Mononuclear cell (primary cell): ENCODE data around the gene REST. TPM values are rescaled to one million over a fixed set of nuclear protein-coding genes. Genes with fewer than 3 reads are reported as not detected.
"Not testable (repeated sequence)": the region's sequence is repeated elsewhere in the genome, so short reads cannot be mapped to it uniquely, and the experiment has no call there.

Source experiments
- H3K27me3 ChIP-seq: 2 replicates; pipeline ENCODE4 v1.6.0; 2011; ENCODE audit warnings: low read length, control low read depth; ENCODE audit not compliant: insufficient read depth
- H3K4me1 ChIP-seq: 2 replicates; pipeline ENCODE4 v1.5.1; 2011; ENCODE audit warnings: mild to moderate bottlenecking, low read length, control low read depth; ENCODE audit not compliant: insufficient read depth
- H3K4me3 ChIP-seq: 2 replicates; pipeline ENCODE4 v1.5.1; 2011; ENCODE audit warnings: mild to moderate bottlenecking, low read length, moderate library complexity
- H3K9me3 ChIP-seq: 2 replicates; pipeline ENCODE4 v1.5.1; 2011; ENCODE audit warnings: low read depth, mild to moderate bottlenecking, control low read depth, low read length
- total RNA-seq: library from RNA; depleted of rRNA; stranded (reverse); fragments of >200 nt; gene quantifications from one replicate; pipeline ENCODE4 v1.2.3, GENCODE V29; 2012

REST gene
- total RNA-seq, 1 donor = 65.8 TPM

DNA sequence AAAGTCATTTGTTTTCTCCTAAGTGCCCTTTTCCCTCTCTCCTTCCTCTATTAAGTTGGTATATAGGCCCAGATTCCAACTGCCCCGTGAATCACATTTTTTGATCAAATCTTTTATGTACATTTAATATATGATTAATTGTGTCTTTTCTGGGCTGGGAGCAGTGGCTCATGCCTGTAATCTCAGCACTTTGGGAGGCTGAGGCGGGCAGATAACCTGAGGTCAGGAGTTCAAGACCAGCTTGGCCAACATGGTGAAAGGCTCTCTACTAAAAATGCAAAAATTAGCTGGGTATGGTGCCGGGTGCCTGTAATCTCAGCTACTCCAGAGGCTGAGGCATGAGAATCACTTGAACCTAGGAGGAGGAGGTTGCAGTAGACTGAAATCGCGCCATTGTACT lies 7.5 kb upstream of the REST start:
- not testable (repeated sequence) for H3K9me3 ChIP-seq, H3K4me1 ChIP-seq, H3K4me3 ChIP-seq, H3K27me3 ChIP-seq

DNA sequence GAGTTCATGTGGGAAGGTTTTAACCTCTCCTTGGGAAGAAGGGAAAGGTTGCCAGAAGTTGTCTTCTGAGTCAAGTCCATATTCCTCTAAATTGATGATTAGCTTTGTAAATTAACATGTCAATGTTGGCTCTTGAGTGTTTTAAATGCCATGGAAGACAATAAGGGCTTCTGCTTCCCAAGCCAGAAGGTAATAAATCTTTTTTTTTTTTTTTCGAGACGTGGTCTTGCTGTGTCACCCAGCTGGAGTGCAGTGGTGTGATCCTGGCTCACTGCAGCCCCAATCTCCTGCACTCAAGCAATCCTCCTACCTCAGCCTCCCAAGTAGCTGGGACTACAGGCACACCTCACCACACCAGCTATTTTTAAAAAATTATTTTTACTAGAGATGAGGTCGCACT lies 5.0 kb upstream of the REST start:
- H3K27me3 ChIP-seq = no peaks in the 10 kb centered on the region
- H3K4me1 ChIP-seq = peaks cover 12% of the 10 kb centered on the region
- no peak overlapping the region for H3K4me3 ChIP-seq
- H3K9me3 ChIP-seq = no peaks in the 10 kb centered on the region

DNA sequence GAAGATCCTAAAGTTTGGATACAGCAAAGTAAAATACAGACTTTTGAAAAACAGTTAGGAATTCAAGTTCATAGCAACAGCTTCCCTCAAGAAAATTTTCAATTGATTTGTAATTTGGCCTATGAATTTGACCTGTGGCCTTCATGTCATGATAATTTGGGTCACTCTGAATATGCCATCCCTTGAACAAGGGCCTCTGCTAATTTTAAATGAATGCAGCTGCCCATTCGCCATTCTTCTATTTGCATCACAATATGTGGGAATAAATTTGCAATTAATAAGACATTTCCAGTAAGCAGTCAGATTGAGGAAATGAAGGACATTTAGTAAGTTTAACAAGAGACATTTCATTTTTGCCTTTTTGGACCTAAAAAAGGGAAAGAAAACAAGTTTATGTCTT lies 1.9 kb upstream of the REST start:
- Histone ChIP-seq H3K9me3 (no peaks in the 10 kb centered on the region), H3K4me3 (no peak overlapping the region), H3K4me1 (peaks cover 26% of the 10 kb centered on the region), H3K27me3 (no peaks in the 10 kb centered on the region)

DNA sequence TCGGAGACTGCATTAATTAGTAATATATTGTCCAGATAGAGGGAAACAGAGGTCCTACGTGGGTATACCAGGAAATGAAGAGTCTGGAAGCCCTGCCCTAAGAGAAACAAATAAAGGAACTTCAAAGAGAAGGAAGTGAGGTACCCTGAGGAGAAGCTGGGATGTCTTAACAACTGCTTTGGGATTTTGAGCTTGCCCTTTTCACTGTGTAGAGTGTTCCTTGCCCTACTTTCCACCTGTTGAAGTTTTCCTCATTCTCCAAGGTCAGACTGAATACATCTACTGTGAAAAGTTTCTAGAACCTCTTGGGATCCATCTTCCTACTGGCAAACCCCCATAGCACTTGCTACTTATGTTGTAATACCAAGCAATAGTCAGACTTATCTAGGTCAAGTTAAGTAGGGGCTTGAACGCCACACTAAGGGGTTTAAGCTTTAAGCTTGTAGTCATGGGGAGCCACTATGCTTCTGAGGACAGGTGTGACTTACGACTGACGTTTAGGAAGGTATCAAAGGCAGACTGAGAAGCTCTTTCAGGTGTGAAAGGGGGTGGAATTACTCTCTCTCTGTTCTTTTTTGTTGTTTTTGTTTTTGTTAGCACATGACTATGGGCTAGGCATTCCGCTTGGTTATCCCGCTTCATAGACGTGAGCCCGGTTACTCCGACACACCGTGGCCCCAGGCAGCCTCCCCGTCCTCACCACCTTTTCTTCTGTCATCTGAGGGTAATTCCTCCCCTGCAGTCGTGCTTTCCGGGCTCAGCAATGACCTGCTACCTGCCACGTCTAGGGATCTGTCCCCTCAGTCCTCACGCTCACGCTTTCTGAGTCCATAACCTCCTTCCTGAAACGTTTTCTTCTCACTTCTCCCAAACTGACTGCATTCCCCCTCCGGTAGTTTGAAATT lies 959 bp upstream of the REST start:
- no peaks in the 10 kb centered on the region for H3K9me3 ChIP-seq
- H3K4me3 ChIP-seq = peak overlapping the region; percentile 68
- no peaks in the 10 kb centered on the region for H3K27me3 ChIP-seq
- H3K4me1 ChIP-seq = peaks cover 35% of the 10 kb centered on the region

DNA sequence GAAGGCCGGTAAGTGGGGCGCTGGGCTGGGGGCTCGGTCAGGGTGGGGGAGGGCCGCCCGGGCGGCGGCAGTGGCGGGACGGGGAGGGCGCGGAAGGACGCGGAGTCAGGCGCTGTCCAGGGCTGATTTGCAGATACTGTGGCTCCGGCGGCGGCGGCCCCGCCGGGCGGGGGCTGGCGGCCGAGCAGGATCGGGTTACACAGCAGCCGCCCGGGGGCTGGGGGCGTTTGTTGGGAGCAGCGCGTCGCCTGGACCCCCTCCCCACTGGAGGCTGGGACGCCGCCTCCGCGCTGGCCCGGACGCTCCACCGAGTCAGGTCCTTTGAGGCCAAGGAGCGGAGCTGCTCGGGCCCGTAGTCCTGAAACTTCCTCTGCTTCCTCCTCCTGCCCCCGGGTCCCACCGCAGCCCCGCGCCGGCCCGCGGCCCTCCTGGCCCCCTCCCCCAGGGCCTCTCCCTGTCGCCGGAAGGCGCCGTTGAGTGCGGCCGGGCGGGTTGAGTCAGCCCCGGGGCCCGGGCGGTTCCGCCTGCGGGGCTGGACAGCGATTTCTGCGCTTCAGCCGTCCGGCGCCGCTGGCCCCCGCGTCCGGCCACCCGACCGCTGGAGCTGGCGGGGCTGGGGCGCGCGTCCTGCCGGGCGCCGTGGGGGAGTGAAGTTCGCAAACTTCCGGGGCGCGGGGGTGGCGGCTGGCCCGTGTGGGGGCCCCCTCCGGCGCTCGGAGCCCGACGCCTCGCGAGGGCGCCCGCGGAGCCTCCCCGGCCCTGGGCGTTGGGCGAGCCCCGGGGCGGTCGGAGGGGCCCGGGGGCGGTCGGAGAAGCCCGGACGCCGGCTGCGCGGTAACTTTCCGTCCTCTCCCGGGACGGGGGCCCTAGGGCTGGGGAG lies 746 bp downstream of the REST start:
- Histone ChIP-seq H3K9me3 (no peaks in the 10 kb centered on the region), H3K4me1 (peaks cover 48% of the 10 kb centered on the region), H3K4me3 (peak overlapping the region; percentile 68), H3K27me3 (no peaks in the 10 kb centered on the region)

DNA sequence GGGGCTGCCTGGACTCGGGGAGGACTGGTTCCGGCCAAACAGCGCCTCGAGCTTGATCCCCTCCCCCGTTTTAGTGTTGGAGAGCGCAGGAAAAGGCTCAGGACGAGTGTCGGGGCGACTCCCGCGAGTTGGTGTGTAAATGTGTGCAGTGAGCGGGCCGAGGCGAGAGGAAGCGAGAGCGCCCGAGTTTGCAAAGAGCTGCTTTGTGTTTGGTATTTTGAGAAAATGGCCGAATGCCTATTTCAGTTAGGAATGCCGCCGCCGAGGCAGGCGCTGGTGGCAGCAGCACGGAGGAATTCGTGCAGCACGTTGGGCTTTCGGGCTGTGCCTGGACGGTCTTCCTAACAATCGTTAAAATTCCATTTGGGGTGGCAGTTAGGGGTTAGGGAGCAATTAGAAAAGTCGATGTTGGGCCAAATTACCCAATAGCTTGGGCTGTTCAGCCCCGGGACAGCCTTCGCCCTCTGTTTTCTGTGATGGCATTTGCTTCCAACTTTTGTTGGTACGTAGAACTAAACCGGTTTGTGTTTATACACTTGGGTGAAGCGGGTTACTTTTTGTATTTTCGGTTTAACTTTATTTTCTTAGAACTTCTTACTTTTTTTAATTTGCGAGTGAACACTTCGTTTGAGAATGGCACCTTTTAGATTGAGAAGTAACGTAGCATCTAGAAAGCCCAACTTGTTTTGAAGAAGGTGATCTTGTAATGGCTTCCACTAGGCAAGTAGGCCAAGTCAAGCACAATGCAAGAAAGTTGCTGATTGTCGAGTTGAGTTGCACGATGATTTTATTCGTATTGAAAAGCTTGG lies 1.6 kb downstream of the REST start:
- Histone ChIP-seq H3K9me3 (no peaks in the 10 kb centered on the region), H3K27me3 (no peaks in the 10 kb centered on the region), H3K4me3 (peak overlapping the region; percentile 68), H3K4me1 (peaks cover 57% of the 10 kb centered on the region)

DNA sequence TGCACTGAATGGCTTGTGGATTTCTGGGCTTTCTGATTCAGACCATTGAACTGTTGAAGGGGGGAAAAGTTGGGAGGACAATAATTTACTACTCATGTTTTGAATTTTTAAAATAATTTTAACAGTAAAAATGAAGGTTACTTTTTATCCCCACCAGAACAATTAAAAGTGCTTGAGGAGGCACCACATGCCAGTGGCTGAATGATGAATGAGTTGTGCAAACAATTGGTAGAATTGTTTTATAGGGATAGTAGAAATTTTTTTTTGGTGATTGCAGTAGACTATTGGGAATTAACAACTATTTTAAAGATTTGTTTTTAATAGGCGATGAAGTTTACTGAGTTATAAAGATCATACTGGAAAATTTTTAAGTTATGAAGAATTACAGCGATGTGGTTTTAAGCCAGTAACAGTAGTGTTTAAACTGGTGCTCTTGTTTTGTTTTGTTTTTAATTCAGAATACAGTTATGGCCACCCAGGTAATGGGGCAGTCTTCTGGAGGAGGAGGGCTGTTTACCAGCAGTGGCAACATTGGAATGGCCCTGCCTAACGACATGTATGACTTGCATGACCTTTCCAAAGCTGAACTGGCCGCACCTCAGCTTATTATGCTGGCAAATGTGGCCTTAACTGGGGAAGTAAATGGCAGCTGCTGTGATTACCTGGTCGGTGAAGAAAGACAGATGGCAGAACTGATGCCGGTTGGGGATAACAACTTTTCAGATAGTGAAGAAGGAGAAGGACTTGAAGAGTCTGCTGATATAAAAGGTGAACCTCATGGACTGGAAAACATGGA lies 2.7 kb downstream of the REST start:
- H3K9me3 ChIP-seq = no peaks in the 10 kb centered on the region
- H3K27me3 ChIP-seq = no peaks in the 10 kb centered on the region
- no peak overlapping the region for H3K4me3 ChIP-seq
- peaks cover 66% of the 10 kb centered on the region for H3K4me1 ChIP-seq

DNA sequence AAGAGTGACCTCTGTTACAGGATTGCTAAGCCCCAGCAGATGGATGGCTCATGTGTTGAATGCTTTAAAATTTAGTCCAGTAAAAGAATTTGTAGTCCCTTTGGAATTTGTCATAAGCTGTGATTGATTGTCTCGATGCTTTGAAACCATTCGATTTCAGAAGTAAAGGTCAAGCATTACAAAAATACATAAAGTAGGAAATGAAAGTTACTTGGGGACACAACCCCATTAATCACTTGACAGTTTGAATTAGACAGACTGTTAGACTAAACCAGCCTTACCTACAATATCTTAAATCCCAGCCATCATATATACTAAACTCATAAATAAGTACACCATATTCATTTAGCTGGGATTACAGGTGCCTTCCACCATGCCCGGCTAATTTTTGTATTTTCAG lies 6.6 kb downstream of the REST start:
- Histone ChIP-seq H3K4me3 (no peak overlapping the region), H3K9me3 (no peaks in the 10 kb centered on the region), H3K27me3 (no peaks in the 10 kb centered on the region), H3K4me1 (peaks cover 62% of the 10 kb centered on the region)

DNA sequence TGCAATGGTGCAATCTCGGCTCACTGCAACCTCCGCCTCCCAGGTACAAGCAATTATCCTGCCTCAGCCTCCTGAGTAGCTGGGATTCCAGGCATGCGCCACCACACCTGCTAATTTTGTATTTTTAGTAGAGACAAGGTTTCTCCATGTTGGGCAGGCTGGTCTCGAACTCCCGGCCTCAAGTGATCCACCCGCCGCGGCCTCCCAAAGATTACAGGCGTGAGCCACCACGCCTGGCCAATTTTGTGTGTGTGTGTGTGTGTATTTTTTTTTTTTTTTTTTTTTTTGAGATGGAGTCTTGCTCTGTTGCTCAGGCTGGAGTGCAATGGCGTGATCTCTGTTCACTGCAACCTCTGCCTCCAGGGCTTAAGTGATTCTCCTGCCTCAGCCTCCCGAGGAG lies 7.3 kb downstream of the REST start:
- not testable (repeated sequence) for H3K27me3 ChIP-seq, H3K9me3 ChIP-seq, H3K4me3 ChIP-seq
- peaks cover 57% of the 10 kb centered on the region for H3K4me1 ChIP-seq

DNA sequence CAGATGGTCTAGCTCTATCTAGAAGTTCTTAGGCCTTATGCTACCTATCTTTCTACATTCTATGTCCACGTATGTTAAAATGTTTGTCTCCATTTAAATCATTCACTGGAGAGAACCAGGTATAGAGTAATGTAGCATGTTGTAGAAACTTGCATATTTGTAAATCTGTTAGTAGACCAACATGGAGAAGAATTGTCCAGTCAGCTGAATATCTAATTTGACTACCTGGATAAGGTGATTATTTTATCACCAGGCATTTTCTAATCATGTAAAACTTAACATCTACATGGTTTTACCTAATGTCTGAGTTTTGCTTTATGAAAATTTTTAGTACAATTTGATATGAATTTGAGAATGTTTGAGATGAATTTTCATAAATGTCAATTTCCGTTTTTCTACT lies 19.5 kb downstream of the REST start:
- Histone ChIP-seq H3K9me3 (no peaks in the 10 kb centered on the region), H3K27me3 (no peaks in the 10 kb centered on the region), H3K4me3 (no peak overlapping the region), H3K4me1 (no peaks in the 10 kb centered on the region)

DNA sequence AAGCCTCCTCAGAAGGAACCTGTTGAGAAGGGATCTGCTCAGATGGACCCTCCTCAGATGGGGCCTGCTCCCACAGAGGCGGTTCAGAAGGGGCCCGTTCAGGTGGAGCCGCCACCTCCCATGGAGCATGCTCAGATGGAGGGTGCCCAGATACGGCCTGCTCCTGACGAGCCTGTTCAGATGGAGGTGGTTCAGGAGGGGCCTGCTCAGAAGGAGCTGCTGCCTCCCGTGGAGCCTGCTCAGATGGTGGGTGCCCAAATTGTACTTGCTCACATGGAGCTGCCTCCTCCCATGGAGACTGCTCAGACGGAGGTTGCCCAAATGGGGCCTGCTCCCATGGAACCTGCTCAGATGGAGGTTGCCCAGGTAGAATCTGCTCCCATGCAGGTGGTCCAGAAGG lies 22.9 kb downstream of the REST start:
- H3K4me1 ChIP-seq = no peaks in the 10 kb centered on the region

DNA sequence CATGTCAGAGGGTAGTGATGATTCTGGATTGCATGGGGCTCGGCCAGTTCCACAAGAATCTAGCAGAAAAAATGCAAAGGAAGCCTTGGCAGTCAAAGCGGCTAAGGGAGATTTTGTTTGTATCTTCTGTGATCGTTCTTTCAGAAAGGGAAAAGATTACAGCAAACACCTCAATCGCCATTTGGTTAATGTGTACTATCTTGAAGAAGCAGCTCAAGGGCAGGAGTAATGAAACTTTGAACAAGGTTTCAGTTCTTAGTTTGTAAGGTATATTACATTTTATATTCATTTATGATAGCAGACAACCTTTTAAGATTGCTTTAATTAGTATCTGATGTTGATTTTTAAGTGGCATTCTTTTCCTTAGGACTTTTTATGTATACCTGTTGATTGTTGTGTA lies 24.2 kb downstream of the REST start:
- Histone ChIP-seq H3K27me3 (no peaks in the 10 kb centered on the region), H3K9me3 (no peaks in the 10 kb centered on the region), H3K4me1 (no peaks in the 10 kb centered on the region), H3K4me3 (no peak overlapping the region)

More for the DNA sequence above, 22.9 kb downstream of the REST start:
- Histone ChIP-seq H3K27me3 (no peaks in the 10 kb centered on the region), H3K4me3 (no peak overlapping the region), H3K9me3 (no peaks in the 10 kb centered on the region)

DNA sequence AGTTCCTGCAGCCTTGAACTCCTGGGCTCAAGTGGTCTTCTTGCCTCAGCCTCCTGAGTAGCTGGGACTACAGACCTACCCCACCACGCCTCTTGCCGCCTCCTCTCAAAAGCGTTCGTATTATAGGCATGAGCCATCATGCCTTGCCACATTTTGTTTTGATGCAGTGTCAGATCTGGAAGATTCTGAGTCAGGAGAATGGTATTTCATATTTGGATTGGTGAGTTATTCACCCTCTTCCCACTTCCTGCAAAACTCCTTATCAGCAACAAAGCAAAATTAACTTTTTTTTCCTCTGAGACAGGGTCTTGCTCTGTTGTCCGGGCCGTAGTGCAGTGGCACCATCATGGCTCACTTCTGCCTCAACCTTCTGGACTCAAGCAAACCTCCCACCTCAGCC lies 29.6 kb downstream of the REST start:
- H3K4me1 ChIP-seq = no peaks in the 10 kb centered on the region
- H3K9me3 ChIP-seq = no peaks in the 10 kb centered on the region

DNA sequence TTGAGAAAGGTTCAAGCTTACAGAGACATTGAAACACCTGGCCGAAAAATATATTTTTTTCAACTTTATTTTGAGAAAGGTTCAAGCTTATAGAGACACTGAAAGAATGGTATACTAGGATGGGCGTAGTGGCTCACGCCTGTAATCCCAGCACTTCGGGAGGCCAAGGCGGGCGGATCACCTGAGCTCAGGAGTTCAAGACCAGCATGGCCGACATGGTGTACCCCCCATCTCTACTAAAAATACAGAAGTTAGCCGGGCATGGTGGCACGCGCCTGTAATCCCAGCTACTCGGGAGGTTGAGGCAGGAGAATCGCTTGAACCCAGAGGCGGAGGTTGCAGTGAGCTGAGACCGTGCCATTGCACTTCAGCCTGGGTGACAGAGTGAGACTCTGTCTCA lies 32.1 kb downstream of the REST start:
- not testable (repeated sequence) for H3K4me1 ChIP-seq, H3K27me3 ChIP-seq, H3K9me3 ChIP-seq, H3K4me3 ChIP-seq

More for the DNA sequence above, 29.6 kb downstream of the REST start:
- Histone ChIP-seq H3K27me3 (no peaks in the 10 kb centered on the region), H3K4me3 (no peak overlapping the region)
